Neural progenitor cell (in vitro differentiated cells): ENCODE data around the gene MEIOC. TPM values are rescaled to one million over a fixed set of nuclear protein-coding genes. Genes with fewer than 3 reads are reported as not detected.

Experiments used
- DNase-seq: peaks from one replicate; pipeline ENCODE4 v3.0.0-alpha.2; 2016; ENCODE audit warnings: low spot score
- H2AFZ ChIP-seq: fragments of 200-600 bp; sonication (generic); replicated peaks from 2 replicates; pipeline ENCODE4 v1.6.1; 2016; ENCODE audit warnings: antibody characterized with exemption
- H3F3A ChIP-seq: fragments of 200-600 bp; sonication (generic); 2 replicates; pipeline ENCODE4 v1.6.1; 2016; ENCODE audit warnings: antibody characterized with exemption, low read depth
- H3K27ac ChIP-seq: fragments of 200-600 bp; sonication (generic); 2 replicates; pipeline ENCODE4 v1.5.1; 2016; ENCODE audit warnings: mild to moderate bottlenecking
- H3K27me3 ChIP-seq: fragments of 200-600 bp; sonication (generic); 2 replicates; pipeline ENCODE4 v1.6.1; 2016; ENCODE audit warnings: mild to moderate bottlenecking, moderate library complexity
- H3K36me3 ChIP-seq: fragments of 200-600 bp; sonication (generic); 2 replicates; pipeline ENCODE4 v1.5.1; 2016
- H3K4me1 ChIP-seq: fragments of 200-600 bp; sonication (generic); 2 replicates; pipeline ENCODE4 v1.6.1; 2016; ENCODE audit warnings: mixed run types
- H3K4me2 ChIP-seq: fragments of 200-600 bp; sonication (generic); 2 replicates; pipeline ENCODE4 v1.6.1; 2016
- H3K4me3 ChIP-seq: fragments of 200-600 bp; sonication (generic); 2 replicates; pipeline ENCODE4 v1.5.1; 2016
- H3K79me2 ChIP-seq: fragments of 200-600 bp; sonication (generic); 2 replicates; pipeline ENCODE4 v1.6.1; 2016; ENCODE audit warnings: low read depth
- H3K9ac ChIP-seq: fragments of 200-600 bp; sonication (generic); 2 replicates; pipeline ENCODE4 v1.6.1; 2016
- H3K9me3 ChIP-seq: fragments of 200-600 bp; sonication (generic); 2 replicates; pipeline ENCODE4 v1.5.1; 2016; ENCODE audit warnings: low read depth
- H4K20me1 ChIP-seq: fragments of 200-600 bp; sonication (generic); 2 replicates; pipeline ENCODE4 v1.6.1; 2016; ENCODE audit warnings: low read depth
- H3K27ac Mint-ChIP-seq: 3 replicates; pipeline ENCODE4 v1.8.0; 2021; ENCODE audit warnings: mixed read lengths
- H3K27me3 Mint-ChIP-seq: 2 replicates; pipeline ENCODE4 v1.8.0; 2022; ENCODE audit warnings: low read depth, mild to moderate bottlenecking, inconsistent platforms, moderate library complexity, mixed read lengths; ENCODE audit not compliant: insufficient read depth
- H3K36me3 Mint-ChIP-seq: 3 replicates; pipeline ENCODE4 v1.8.0; 2021; ENCODE audit warnings: mixed read lengths
- H3K4me1 Mint-ChIP-seq: 3 replicates; pipeline ENCODE4 v1.8.0; 2021; ENCODE audit warnings: mixed read lengths
- H3K4me3 Mint-ChIP-seq: 3 replicates; pipeline ENCODE4 v1.8.0; 2021; ENCODE audit warnings: mild to moderate bottlenecking, moderate library complexity, mixed read lengths
- H3K9me3 Mint-ChIP-seq: 3 replicates; pipeline ENCODE4 v1.8.0; 2020; ENCODE audit warnings: mixed read lengths
- CTCF ChIP-seq: fragments of 200-600 bp; sonication (generic); IDR thresholded peaks from 2 replicates; pipeline ENCODE4 v1.5.1; 2017; ENCODE audit warnings: antibody characterized with exemption, mild to moderate bottlenecking
- EZH2 ChIP-seq: fragments of 200-600 bp; sonication (generic); IDR thresholded peaks from 2 replicates; pipeline ENCODE4 v1.6.1; 2017; ENCODE audit warnings: antibody characterized with exemption, mild to moderate bottlenecking, moderate library complexity
- EZH2phosphoT487 ChIP-seq: fragments of 200-600 bp; sonication (generic); IDR thresholded peaks from 2 replicates; pipeline ENCODE4 v1.6.1; 2017; ENCODE audit warnings: antibody characterized with exemption
- total RNA-seq: library from RNA; depleted of rRNA; stranded (reverse); fragments of >200 nt; gene quantifications from 2 replicates; pipeline ENCODE4 v1.2.3, GENCODE V29; 2015; ENCODE audit warnings: low replicate concordance

The MEIOC gene
- total RNA-seq, 1 donor from 2014 or later, result 22.0 TPM

DNA sequence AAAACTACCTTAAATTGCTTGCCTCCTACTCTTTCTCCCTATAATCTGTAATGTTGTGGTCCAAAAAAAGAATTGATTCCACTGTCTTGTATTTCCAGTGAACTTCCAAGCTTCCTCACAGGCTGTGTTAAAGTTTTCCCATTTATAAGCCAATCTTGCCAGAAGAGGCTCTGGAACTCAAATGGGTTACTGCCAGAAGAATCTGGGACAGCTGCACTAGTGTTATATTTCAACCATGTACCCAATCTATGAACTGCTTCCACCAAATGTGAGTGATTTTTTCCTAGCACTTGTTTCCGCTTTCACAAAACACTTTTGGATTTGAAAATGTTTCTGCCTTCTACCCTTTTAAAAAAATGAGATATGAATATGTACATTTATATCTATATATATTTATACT, 31.5 kb downstream of the MEIOC start:
- Mint-ChIP-seq H3K27me3 (no peaks in the 10 kb centered on the region), H3K4me1 (peaks cover 12% of the 10 kb centered on the region), H3K9me3 (no peaks in the 10 kb centered on the region), H3K4me3 (no peak overlapping the region), H3K27ac (no peak overlapping the region), H3K36me3 (no peaks in the 10 kb centered on the region)
- Histone ChIP-seq H4K20me1 (peaks cover 3% of the 10 kb centered on the region), H3K36me3 (no peaks in the 10 kb centered on the region), H3F3A (peaks cover 18% of the 10 kb centered on the region), H3K27ac (no peak overlapping the region), H2AFZ (no peak overlapping the region), H3K4me1 (peaks cover 6% of the 10 kb centered on the region), H3K79me2 (peaks cover 36% of the 10 kb centered on the region), H3K9me3 (no peaks in the 10 kb centered on the region), H3K27me3 (no peaks in the 10 kb centered on the region), H3K4me2 (no peak overlapping the region), H3K9ac (no peak overlapping the region), H3K4me3 (no peak overlapping the region)
- DNase-seq, result no peak
- TF ChIP-seq EZH2phosphoT487 (no peak), CTCF (no peak)

- peaks cover 18% of the 10 kb centered on the region for H3F3A ChIP-seq
- no peak overlapping the region for H3K27ac ChIP-seq
- Mint-ChIP-seq H3K27ac (no peak overlapping the region), H3K9me3 (no peaks in the 10 kb centered on the region), H3K4me1 (peaks cover 12% of the 10 kb centered on the region), H3K27me3 (no peaks in the 10 kb centered on the region), H3K36me3 (no peaks in the 10 kb centered on the region), H3K4me3 (peak overlapping the region; percentile 98)
- no peaks in the 10 kb centered on the region for H3K36me3 ChIP-seq
- H3K9me3 ChIP-seq, result no peaks in the 10 kb centered on the region
- no peaks in the 10 kb centered on the region for H3K27me3 ChIP-seq
- peak overlapping the region; percentile 96 for H3K4me2 ChIP-seq
- H2AFZ ChIP-seq, result no peak overlapping the region
- H3K4me3 ChIP-seq, result peak overlapping the region; percentile 95
- peaks cover 36% of the 10 kb centered on the region for H3K79me2 ChIP-seq
- H3K9ac ChIP-seq, result peak overlapping the region; percentile 96
- peaks cover 3% of the 10 kb centered on the region for H4K20me1 ChIP-seq
- DNase-seq, result no peak
- TF ChIP-seq EZH2 (no peak), EZH2phosphoT487 (no peak), CTCF (no peak)
- peaks cover 6% of the 10 kb centered on the region for H3K4me1 ChIP-seq
These were observed 31.9 kb downstream of the MEIOC start for GRCh38 chr17:44688200-44688599.

- Mint-ChIP-seq H3K36me3 (no peaks in the 10 kb centered on the region), H3K4me1 (peaks cover 12% of the 10 kb centered on the region), H3K27ac (peak overlapping the region; percentile 93), H3K9me3 (no peaks in the 10 kb centered on the region), H3K27me3 (no peaks in the 10 kb centered on the region), H3K4me3 (peak overlapping the region; percentile 98)
- H4K20me1 ChIP-seq, result peaks cover 3% of the 10 kb centered on the region
- TF ChIP-seq EZH2 (no peak), CTCF (no peak), EZH2phosphoT487 (no peak)
- peaks cover 36% of the 10 kb centered on the region for H3K79me2 ChIP-seq
- H2AFZ ChIP-seq, result peak overlapping the region; percentile 84
- H3K4me2 ChIP-seq, result peak overlapping the region; percentile 96
- no peaks in the 10 kb centered on the region for H3K27me3 ChIP-seq
- peaks cover 6% of the 10 kb centered on the region for H3K4me1 ChIP-seq
- H3K9ac ChIP-seq, result peak overlapping the region; percentile 96
- no peak for DNase-seq
- peaks cover 18% of the 10 kb centered on the region for H3F3A ChIP-seq
- no peaks in the 10 kb centered on the region for H3K36me3 ChIP-seq
- H3K9me3 ChIP-seq, result no peaks in the 10 kb centered on the region
- H3K4me3 ChIP-seq, result peak overlapping the region; percentile 95
- peak overlapping the region; percentile 70 for H3K27ac ChIP-seq
These were observed 32.6 kb downstream of the MEIOC start for GRCh38 chr17:44688675-44689476.
